ENCODE results near the gene NELL1. TPM values are rescaled to one million over a fixed set of nuclear protein-coding genes. Genes with fewer than 3 reads are reported as not detected.

Gene NELL1
- total and polyA plus RNA-seq, 2 experiments from 2014 or later, result not detected

- Histone ChIP-seq H3F3A (ENCODE audit: insufficient read depth) (no peaks in the 10 kb centered on the region), H3K4me3 (no peak overlapping the region), H4K20me1 (ENCODE audit: insufficient read depth) (no peaks in the 10 kb centered on the region), H2AFZ (no peak overlapping the region), H3K4me1 (ENCODE audit: insufficient read depth) (no peaks in the 10 kb centered on the region), H3K9ac (no peak overlapping the region), H3K4me2 (ENCODE audit: unreplicated experiment) (no peak overlapping the region), H3K79me2 (ENCODE audit: insufficient read depth) (no peaks in the 10 kb centered on the region), H3K9me3 (ENCODE audit: low read depth) (no peaks in the 10 kb centered on the region), H3K9me2 (ENCODE audit: insufficient read depth) (no peaks in the 10 kb centered on the region), H3K27ac (no peak overlapping the region), H3K36me3 (ENCODE audit: low read depth) (no peaks in the 10 kb centered on the region), H3K27me3 (replicated peaks; ENCODE audit: insufficient read depth) (no peaks in the 10 kb centered on the region)
- TF ChIP-seq EZH2phosphoT487 (IDR thresholded peaks at IDR 0.05; ENCODE audit: insufficient read depth, low read depth) (no peak), EZH2 (IDR thresholded peaks at IDR 0.05; ENCODE audit: insufficient read depth, poor library complexity, severe bottlenecking) (no peak)
- in situ Hi-C loops (cut with MboI), result no loop called here
- 40 to 47% methylated on average over 4 of the region's 4 CpGs for WGBS, 2 experiments (ENCODE audit: low coverage in 1 of 2, low lambda C conversion rate in 2 of 2, missing lambda C conversion rate in 2 of 2)
- DNase-seq, result no peak
Measured at GRCh38 chr11:21476588-21476987, 807.2 kb downstream of the NELL1 start.

- 16 to 24% methylated on average over 2 of the region's 2 CpGs for WGBS, 2 experiments (ENCODE audit: low coverage in 1 of 2, low lambda C conversion rate in 2 of 2, missing lambda C conversion rate in 2 of 2)
- Histone ChIP-seq H3K36me3 (ENCODE audit: low read depth) (no peaks in the 10 kb centered on the region), H3K79me2 (ENCODE audit: insufficient read depth) (no peaks in the 10 kb centered on the region), H3K4me1 (ENCODE audit: insufficient read depth) (no peaks in the 10 kb centered on the region), H4K20me1 (ENCODE audit: insufficient read depth) (no peaks in the 10 kb centered on the region), H3K9me3 (ENCODE audit: low read depth) (no peaks in the 10 kb centered on the region), H3K4me3 (no peak overlapping the region), H3K9ac (no peak overlapping the region), H2AFZ (no peak overlapping the region), H3F3A (ENCODE audit: insufficient read depth) (no peaks in the 10 kb centered on the region), H3K27me3 (replicated peaks; ENCODE audit: insufficient read depth) (no peaks in the 10 kb centered on the region), H3K9me2 (ENCODE audit: insufficient read depth) (no peaks in the 10 kb centered on the region), H3K27ac (no peak overlapping the region), H3K4me2 (ENCODE audit: unreplicated experiment) (no peak overlapping the region)
- TF ChIP-seq EZH2 (IDR thresholded peaks at IDR 0.05; ENCODE audit: insufficient read depth, poor library complexity, severe bottlenecking) (no peak), EZH2phosphoT487 (IDR thresholded peaks at IDR 0.05; ENCODE audit: insufficient read depth, low read depth) (no peak)
- in situ Hi-C loops (cut with MboI), result no loop called here
- no peak for DNase-seq
Measured at GRCh38 chr11:21480240-21480639, 810.9 kb downstream of the NELL1 start.

GRCh38 chr11:21481255-21481654 lies 811.9 kb downstream of the NELL1 start:
- Histone ChIP-seq H3K27me3 (replicated peaks; ENCODE audit: insufficient read depth) (no peaks in the 10 kb centered on the region), H3K4me2 (ENCODE audit: unreplicated experiment) (no peak overlapping the region), H3K9me3 (ENCODE audit: low read depth) (no peaks in the 10 kb centered on the region), H3K9ac (no peak overlapping the region), H3K36me3 (ENCODE audit: low read depth) (no peaks in the 10 kb centered on the region), H3K9me2 (ENCODE audit: insufficient read depth) (no peaks in the 10 kb centered on the region), H3K27ac (no peak overlapping the region), H3K4me3 (no peak overlapping the region), H3K4me1 (ENCODE audit: insufficient read depth) (no peaks in the 10 kb centered on the region), H3K79me2 (ENCODE audit: insufficient read depth) (no peaks in the 10 kb centered on the region), H4K20me1 (ENCODE audit: insufficient read depth) (no peaks in the 10 kb centered on the region), H2AFZ (no peak overlapping the region), H3F3A (ENCODE audit: insufficient read depth) (no peaks in the 10 kb centered on the region)
- DNase-seq, result no peak
- TF ChIP-seq EZH2 (IDR thresholded peaks at IDR 0.05; ENCODE audit: insufficient read depth, poor library complexity, severe bottlenecking) (no peak), EZH2phosphoT487 (IDR thresholded peaks at IDR 0.05; ENCODE audit: insufficient read depth, low read depth) (no peak)
- in situ Hi-C loops (cut with MboI), result no loop called here

- Histone ChIP-seq H4K20me1 (ENCODE audit: insufficient read depth) (no peaks in the 10 kb centered on the region), H3K9me2 (ENCODE audit: insufficient read depth) (no peaks in the 10 kb centered on the region), H3K27ac (no peak overlapping the region), H3K4me3 (no peak overlapping the region), H3K9me3 (ENCODE audit: low read depth) (no peaks in the 10 kb centered on the region), H3K4me1 (ENCODE audit: insufficient read depth) (no peaks in the 10 kb centered on the region), H3K79me2 (ENCODE audit: insufficient read depth) (no peaks in the 10 kb centered on the region), H3K36me3 (ENCODE audit: low read depth) (no peaks in the 10 kb centered on the region), H3K4me2 (ENCODE audit: unreplicated experiment) (no peak overlapping the region), H3F3A (ENCODE audit: insufficient read depth) (no peaks in the 10 kb centered on the region), H3K9ac (no peak overlapping the region), H2AFZ (no peak overlapping the region), H3K27me3 (replicated peaks; ENCODE audit: insufficient read depth) (no peaks in the 10 kb centered on the region)
- in situ Hi-C loops (cut with MboI), result no loop called here
- TF ChIP-seq EZH2 (IDR thresholded peaks at IDR 0.05; ENCODE audit: insufficient read depth, poor library complexity, severe bottlenecking) (no peak), EZH2phosphoT487 (IDR thresholded peaks at IDR 0.05; ENCODE audit: insufficient read depth, low read depth) (no peak)
- 61 to 65% methylated on average over 4 of the region's 4 CpGs for WGBS, 2 experiments (ENCODE audit: low coverage in 1 of 2, low lambda C conversion rate in 2 of 2, missing lambda C conversion rate in 2 of 2)
- no peak for DNase-seq
Measured at GRCh38 chr11:21484039-21484438, 814.7 kb downstream of the NELL1 start.

- H3K27ac ChIP-seq, result no peak overlapping the region
- H3K79me2 ChIP-seq (ENCODE audit: insufficient read depth), result no peaks in the 10 kb centered on the region
- WGBS, 2 experiments (ENCODE audit: low coverage in 1 of 2, low lambda C conversion rate in 2 of 2, missing lambda C conversion rate in 2 of 2), result 16 to 43% methylated on average over 1 of the region's 1 CpG
- no peaks in the 10 kb centered on the region for H4K20me1 ChIP-seq (ENCODE audit: insufficient read depth)
- DNase-seq, result no peak
- H3K4me1 ChIP-seq (ENCODE audit: insufficient read depth), result no peaks in the 10 kb centered on the region
- no peak overlapping the region for H2AFZ ChIP-seq
- no peaks in the 10 kb centered on the region for H3F3A ChIP-seq (ENCODE audit: insufficient read depth)
- no peak overlapping the region for H3K4me3 ChIP-seq
- no peak overlapping the region for H3K4me2 ChIP-seq (ENCODE audit: unreplicated experiment)
- no peaks in the 10 kb centered on the region for H3K9me3 ChIP-seq (ENCODE audit: low read depth)
- TF ChIP-seq EZH2phosphoT487 (IDR thresholded peaks at IDR 0.05; ENCODE audit: insufficient read depth, low read depth) (no peak), EZH2 (IDR thresholded peaks at IDR 0.05; ENCODE audit: insufficient read depth, poor library complexity, severe bottlenecking) (no peak)
- H3K36me3 ChIP-seq (ENCODE audit: low read depth), result no peaks in the 10 kb centered on the region
- no peaks in the 10 kb centered on the region for H3K9me2 ChIP-seq (ENCODE audit: insufficient read depth)
- H3K27me3 ChIP-seq (replicated peaks; ENCODE audit: insufficient read depth), result no peaks in the 10 kb centered on the region
- no peak overlapping the region for H3K9ac ChIP-seq
- in situ Hi-C loops (cut with MboI), result no loop called here
Measured at GRCh38 chr11:21485006-21485405, 815.6 kb downstream of the NELL1 start.
